Measurements from ENCODE around the gene PRAMEF1. TPM values are rescaled to one million over a fixed set of nuclear protein-coding genes. Genes with fewer than 3 reads are reported as not detected.

PRAMEF1 gene
- total and polyA plus RNA-seq, 2 of the 8 experiments (the other 6 are each of a cell fraction or from before 2014, with no cell fraction given): not detected

DNA sequence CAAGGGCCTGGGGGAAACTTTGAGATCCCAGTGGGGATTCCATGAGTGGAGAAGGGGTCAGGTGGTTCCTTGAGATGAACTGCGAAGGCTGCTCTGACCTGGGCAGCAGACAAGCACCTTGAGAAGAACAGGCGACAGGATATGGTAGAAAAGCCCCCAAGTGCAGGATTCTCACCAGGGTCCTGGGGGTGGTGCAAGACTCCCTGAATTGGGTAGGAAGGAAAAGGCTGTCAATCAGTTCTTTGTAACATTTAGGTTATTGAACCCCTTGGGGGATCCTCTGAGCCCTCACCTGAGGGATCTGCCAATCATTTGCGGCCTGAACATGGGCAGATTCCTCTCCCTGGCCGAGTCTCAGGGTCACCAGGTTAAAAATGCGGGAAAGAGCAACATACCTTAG, 20.0 kb upstream of the PRAMEF1 start:
- POLR2A ChIA-PET (ENCODE audit: partially characterized antibody): no interaction called here
- H4K8ac ChIP-seq (ENCODE audit: extremely low read depth, insufficient read depth, low read length): no peak overlapping the region
- no peak for FAIRE-seq
- no peak for TF ChIP-seq ATF3 (IDR thresholded peaks at IDR 0.05; ENCODE audit: insufficient read depth, low read depth, low read length)
- TF ChIP-seq RXRA (IDR thresholded peaks at IDR 0.05; ENCODE audit: insufficient read depth, low read depth, low read length): no peak
- no peak for TF ChIP-seq CREB1 (IDR thresholded peaks at IDR 0.05)
- no peak for TF ChIP-seq CEBPB (IDR thresholded peaks at IDR 0.05; ENCODE audit: low read depth, low read length)
- no peak for TF ChIP-seq TCF12 (IDR thresholded peaks at IDR 0.05; ENCODE audit: low read depth, low read length)
- no peak for TF ChIP-seq MAFK (IDR thresholded peaks at IDR 0.05; ENCODE audit: low read depth, low read length)
- no peak for TF ChIP-seq FOSL1 (IDR thresholded peaks at IDR 0.05; ENCODE audit: insufficient read depth, low read depth, low read length)
- TF ChIP-seq, protein P1, sequence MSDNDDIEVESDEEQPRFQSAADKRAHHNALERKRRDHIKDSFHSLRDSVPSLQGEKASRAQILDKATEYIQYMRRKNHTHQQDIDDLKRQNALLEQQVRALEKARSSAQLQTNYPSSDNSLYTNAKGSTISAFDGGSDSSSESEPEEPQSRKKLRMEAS (IDR thresholded peaks at IDR 0.05): no peak
- TF ChIP-seq CBX8 (IDR thresholded peaks at IDR 0.05; ENCODE audit: borderline replicate concordance, low read depth, low read length): no peak
- TF ChIP-seq SIN3A (conservative IDR thresholded peaks at IDR 0.05 in 1 of 2, IDR thresholded peaks at IDR 0.05 in 1 of 2; ENCODE audit: low read depth in 1 of 2, low read length in 2 of 2): no peak
- no peak for TF ChIP-seq RBBP5 (IDR thresholded peaks at IDR 0.05; ENCODE audit: borderline replicate concordance, low read depth, low read length)
- TF ChIP-seq NRF1 (IDR thresholded peaks at IDR 0.05; ENCODE audit: low read depth, low read length): no peak
- no peak for TF ChIP-seq EP300 (IDR thresholded peaks at IDR 0.05; ENCODE audit: borderline replicate concordance in 1 of 2, low read depth in 2 of 2, low read length in 2 of 2)
- TF ChIP-seq SUZ12 (IDR thresholded peaks at IDR 0.05; ENCODE audit: low read length): no peak

More for the DNA sequence above, 20.0 kb upstream of the PRAMEF1 start:
- Histone ChIP-seq H3K9ac (replicated peaks in 1 of 4; ENCODE audit: extremely low read depth in 1 of 4, low read depth in 3 of 4, low read length in 3 of 4) (no peak overlapping the region), H3K36me3 (ENCODE audit: control insufficient read depth in 2 of 4, insufficient read depth in 4 of 4, low read length in 3 of 4) (no peaks in the 10 kb centered on the region; a peak in 1 of 8 replicates), H3K4me2 (ENCODE audit: insufficient read depth in 1 of 2, low read depth in 2 of 2, low read length in 2 of 2) (no peak overlapping the region), H3K23me2 (ENCODE audit: low read depth, low read length) (no peaks in the 10 kb centered on the region), H3K27me3 (replicated peaks in 1 of 4; ENCODE audit: control insufficient read depth in 3 of 4, extremely low read depth in 1 of 4, insufficient read depth in 3 of 4, low read length in 3 of 4) (no peaks in the 10 kb centered on the region), H2BK120ac (replicated peaks; ENCODE audit: low read depth, low read length) (no peak overlapping the region), H3K9me3 (ENCODE audit: insufficient read depth in 2 of 2, low read depth in 1 of 2, low read length in 1 of 2) (no peaks in the 10 kb centered on the region), H2BK20ac (ENCODE audit: low read length) (no peak overlapping the region), H3K14ac (ENCODE audit: insufficient read length) (no peak overlapping the region), H4K5ac (ENCODE audit: insufficient read length, low read depth, low read length) (no peak overlapping the region), H2BK5ac (ENCODE audit: low read depth, low read length) (no peak overlapping the region), H3K56ac (replicated peaks; ENCODE audit: insufficient read length, low read depth, low read length) (no peak overlapping the region), H2AFZ (ENCODE audit: low read length) (no peak overlapping the region), H3K79me1 (ENCODE audit: low read depth, low read length) (no peaks in the 10 kb centered on the region), H3K4me1 (replicated peaks in 1 of 4; ENCODE audit: control insufficient read depth in 3 of 4, insufficient read depth in 4 of 4, low read length in 3 of 4) (no peaks in the 10 kb centered on the region), H3K79me2 (ENCODE audit: control insufficient read depth in 1 of 2, insufficient read depth in 2 of 2, low read length in 2 of 2) (no peaks in the 10 kb centered on the region), H3K4ac (replicated peaks; ENCODE audit: insufficient read length, low read depth, low read length) (no peak overlapping the region), H2BK15ac (ENCODE audit: low read length) (no peak overlapping the region), H3K4me3 (ENCODE audit: extremely low read depth in 1 of 4, insufficient read depth in 2 of 4, low read depth in 3 of 4, low read length in 4 of 4) (no peak overlapping the region), H4K91ac (replicated peaks; ENCODE audit: insufficient read length, low read length) (no peak overlapping the region), H4K20me1 (replicated peaks in 1 of 2; ENCODE audit: control insufficient read depth in 1 of 2, insufficient read depth in 2 of 2, low read length in 2 of 2) (no peaks in the 10 kb centered on the region), H3K18ac (ENCODE audit: extremely low read depth, low read length) (no peak overlapping the region), H3K27ac (ENCODE audit: low read depth, low read length) (no peak overlapping the region), H2AK5ac (ENCODE audit: low read depth, low read length) (no peak overlapping the region), H3K23ac (ENCODE audit: insufficient read length) (no peak overlapping the region), H2BK12ac (ENCODE audit: low read depth, low read length) (no peak overlapping the region)
- no peak for DNase-seq (ENCODE audit: low read depth in 1 of 2, low spot score in 2 of 2)
- 92% methylated on average over 5 of the region's 5 CpGs; no CpG with 5 or more reads in 1 of the 2 experiments for WGBS, 2 experiments (ENCODE audit: extremely low coverage in 1 of 2, insufficient coverage in 1 of 2, insufficient read length in 1 of 2, insufficient replicate concordance in 2 of 2, low coverage in 1 of 2, low lambda C conversion rate in 2 of 2, missing lambda C conversion rate in 1 of 2)
- CTCF ChIA-PET (ENCODE audit: partially characterized antibody): interaction anchor here (0.8 to 2.4 kb wide), 4 partner anchors 11 to 432 kb away, joined by 3 to 7 read pairs (median 4); no protein-coding TSS in a partner anchor
